Omental fat pad (tissue), 4 donors: Measurements from ENCODE around the gene AHRR. TPM values are rescaled to one million over a fixed set of nuclear protein-coding genes. Genes with fewer than 3 reads are reported as not detected.
"Not testable (repeated sequence)": the region's sequence is repeated elsewhere in the genome, so short reads cannot be mapped to it uniquely, and the experiment has no call there.

Experiments
- ATAC-seq: fragments of 150-250 bp; one replicate; pipeline ENCODE4 v1.9.1; 2016; ENCODE audit warnings: mild to moderate bottlenecking, moderate library complexity; ENCODE audit not compliant: low FRiP score
- DNase-seq: peaks from one replicate; pipeline ENCODE4 v3.0.0-alpha.2; 2019; ENCODE audit warnings: low spot score
- CTCF ChIP-seq, 3 donors: fragments of 450-650 bp; IDR thresholded peaks; one replicate each; pipeline ENCODE4 v1.5.1; 2016 to 2017; ENCODE audit warnings: antibody characterized with exemption in 3 of 3, mild to moderate bottlenecking in 3 of 3, moderate library complexity in 2 of 3
- total RNA-seq, 4 donors: library from RNA; depleted of rRNA; stranded (reverse); fragments of >200 nt; gene quantifications; one replicate each; pipeline ENCODE4 v1.1.0, GENCODE V29; 2016

Gene AHRR
- total RNA-seq, 4 donors from 2014 or later = 0.25 to 2.2 (median 1.6) TPM

GRCh38 chr5:483011-483410 lies 161.5 kb downstream of the AHRR start:
- DNase-seq = no peak
- no peak for TF ChIP-seq CTCF (IDR thresholded peaks at IDR 0.05)
- ATAC-seq = no peak

DNA sequence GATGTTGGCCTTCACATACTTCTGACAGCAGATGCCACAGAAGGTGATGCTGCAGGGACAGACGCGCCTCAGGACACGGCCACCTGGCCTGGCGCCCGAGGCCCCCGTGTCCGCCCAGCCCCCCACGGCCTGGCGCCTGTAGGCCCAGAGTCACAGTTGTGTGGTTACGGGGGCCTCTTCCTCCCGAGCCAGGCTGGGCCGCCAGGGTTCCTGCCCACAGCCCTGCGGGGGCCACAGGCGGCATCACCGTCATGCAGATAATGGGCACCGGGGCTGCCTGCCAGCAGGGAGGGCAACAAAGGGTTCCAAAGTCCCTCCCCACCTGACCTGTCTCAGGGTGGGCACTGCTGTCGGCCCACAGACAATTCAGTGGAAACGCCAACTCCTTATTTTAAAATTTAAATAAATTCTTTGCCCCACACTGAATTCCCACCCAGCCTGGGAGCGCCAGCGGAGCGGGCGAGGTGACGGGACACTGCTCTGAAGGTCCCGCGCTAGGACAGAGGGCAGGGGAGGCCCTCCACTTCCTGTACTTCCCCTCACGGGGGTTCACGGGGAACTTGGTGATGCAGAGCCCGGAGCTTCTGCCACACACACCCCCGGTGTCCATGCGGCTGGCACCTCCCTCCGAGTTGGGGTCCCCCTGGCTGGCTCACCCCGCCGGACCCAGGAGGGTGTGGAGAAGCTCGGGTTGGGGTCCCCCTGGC lies 162.1 kb downstream of the AHRR start:
- no peak for ATAC-seq
- no peak for DNase-seq
- no peak for TF ChIP-seq CTCF (IDR thresholded peaks at IDR 0.05)

DNA sequence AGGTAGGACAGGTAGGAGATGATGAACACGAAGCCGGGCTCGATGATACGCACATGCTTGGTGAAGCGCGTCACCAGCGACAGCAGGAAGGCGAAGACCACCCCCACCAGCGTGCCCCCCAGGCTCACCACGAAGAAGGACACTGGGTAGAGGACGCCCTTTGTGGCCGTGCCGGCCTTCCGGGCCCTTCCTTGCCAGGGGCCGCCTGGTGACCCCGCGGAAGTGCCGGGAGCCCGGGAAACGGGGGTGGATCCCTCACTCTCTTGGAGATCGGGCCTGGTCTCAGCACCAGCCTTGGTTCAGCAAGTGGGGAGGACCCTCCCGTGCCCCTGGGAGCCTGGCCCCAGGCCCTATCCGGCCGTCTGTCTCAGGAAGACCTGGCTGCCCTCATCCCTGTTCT lies 163.0 kb downstream of the AHRR start:
- no peak for DNase-seq
- ATAC-seq = no peak
- TF ChIP-seq CTCF (IDR thresholded peaks at IDR 0.05) = no peak

DNA sequence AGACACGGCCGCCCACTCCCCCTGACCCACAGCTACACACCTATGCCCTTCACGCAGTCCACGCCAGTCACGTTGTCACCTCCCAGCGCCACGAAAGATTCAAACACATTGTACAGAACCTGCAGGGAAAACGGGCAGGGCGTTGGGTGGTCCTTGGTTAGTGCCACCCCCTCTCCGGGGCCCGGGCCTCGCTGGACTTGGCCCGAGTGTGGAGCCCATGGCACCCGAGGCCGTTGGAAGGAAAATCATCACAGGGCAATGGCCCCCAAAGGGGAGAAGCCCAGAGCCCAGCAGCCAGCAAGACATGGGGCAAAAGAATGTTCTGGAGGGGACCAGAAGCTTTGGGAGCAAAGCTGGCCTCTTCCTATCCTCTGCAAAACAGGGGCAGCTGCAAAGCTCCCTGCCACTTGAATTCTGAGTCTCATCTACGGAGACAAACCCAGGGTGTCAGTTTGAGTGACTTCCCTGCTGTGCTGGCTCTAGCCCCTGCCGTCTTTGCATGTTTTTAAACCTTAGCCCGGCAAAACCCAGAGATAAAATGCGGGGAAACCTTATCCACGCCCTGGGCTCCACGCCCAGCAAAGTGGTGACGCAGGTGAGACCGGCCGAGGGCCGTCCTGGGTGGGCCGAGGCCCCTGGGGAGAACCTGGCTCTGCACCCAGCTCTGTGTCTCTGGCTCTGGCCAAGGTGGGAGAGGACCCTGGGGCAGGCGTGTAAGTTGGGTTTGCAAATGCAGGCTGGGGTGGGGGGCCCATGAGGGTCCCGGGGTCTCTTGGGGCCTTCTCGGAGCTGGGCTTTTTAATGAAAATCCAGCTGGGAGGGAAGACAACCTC lies 163.8 kb downstream of the AHRR start:
- DNase-seq (no peak), ATAC-seq (no peak)
- TF ChIP-seq CTCF (IDR thresholded peaks at IDR 0.05) = no peak

DNA sequence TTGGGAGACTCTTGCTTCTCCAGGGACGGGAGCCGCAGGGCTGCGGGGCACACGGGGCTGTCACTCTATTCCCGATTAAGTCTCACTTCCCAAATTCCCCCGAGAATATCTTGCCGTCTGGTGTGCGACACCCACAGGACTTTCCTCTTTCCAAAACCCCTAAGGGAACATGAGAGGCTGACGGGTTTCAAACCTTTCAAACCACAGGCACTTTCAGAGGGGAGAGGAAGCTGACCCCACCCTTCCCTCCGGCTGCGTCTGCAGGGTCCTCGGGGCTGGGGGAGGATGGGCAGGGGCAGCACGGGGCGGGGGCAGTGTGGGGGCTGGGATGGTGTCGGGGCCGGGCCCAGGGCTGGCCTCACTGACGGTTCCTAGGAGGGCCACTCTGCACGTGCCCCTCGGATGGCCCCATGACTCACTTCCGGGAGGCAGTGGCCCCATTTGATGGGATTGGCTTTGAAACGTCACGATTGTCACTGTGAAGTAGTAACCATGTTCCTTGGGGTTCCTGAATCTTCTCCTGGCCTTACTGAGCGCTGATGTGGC lies 164.5 kb downstream of the AHRR start:
- no peak for ATAC-seq
- no peak for DNase-seq
- TF ChIP-seq CTCF (IDR thresholded peaks at IDR 0.05) = no peak

GRCh38 chr5:486597-486996 lies 165.1 kb downstream of the AHRR start:
- not testable (repeated sequence) for ATAC-seq, DNase-seq

Other genes with a start within 250 kb of the AHRR start
- gene PLEKHG4B, start 229.5 kb upstream of the AHRR start, total RNA-seq = under 1 TPM in 3 of 4 donors, not detected in 1; 0.44 to 0.65 (median 0.60) TPM
- gene LRRC14B, start 130.2 kb upstream of the AHRR start, total RNA-seq = not detected
- gene CCDC127, start 103.6 kb upstream of the AHRR start, total RNA-seq = 10 to 100 TPM in 1 of 4 donors, 1 to 10 TPM in 3; 4.7 to 10.6 (median 5.5) TPM
- 10 to 100 TPM; 76.5 to 92.8 (median 83.0) TPM for gene SDHA, start 103.4 kb upstream of the AHRR start, total RNA-seq
- gene PDCD6, start 50.1 kb upstream of the AHRR start, total RNA-seq = 10 to 100 TPM; 69.0 to 92.2 (median 78.3) TPM
- 10 to 100 TPM; 46.0 to 56.1 (median 49.5) TPM for gene EXOC3, start 121.5 kb downstream of the AHRR start, total RNA-seq
- 1 to 10 TPM; 1.0 to 4.3 (median 1.7) TPM for gene SLC9A3, start 202.7 kb downstream of the AHRR start, total RNA-seq